NCI-H345 (cell line): ENCODE results near the gene ADCY2.

Source experiments
- DNase-seq: peaks from one replicate; lab custom pipeline; 2025; lab: John Stamatoyannopoulos, UW

ADCY2 gene

DNA sequence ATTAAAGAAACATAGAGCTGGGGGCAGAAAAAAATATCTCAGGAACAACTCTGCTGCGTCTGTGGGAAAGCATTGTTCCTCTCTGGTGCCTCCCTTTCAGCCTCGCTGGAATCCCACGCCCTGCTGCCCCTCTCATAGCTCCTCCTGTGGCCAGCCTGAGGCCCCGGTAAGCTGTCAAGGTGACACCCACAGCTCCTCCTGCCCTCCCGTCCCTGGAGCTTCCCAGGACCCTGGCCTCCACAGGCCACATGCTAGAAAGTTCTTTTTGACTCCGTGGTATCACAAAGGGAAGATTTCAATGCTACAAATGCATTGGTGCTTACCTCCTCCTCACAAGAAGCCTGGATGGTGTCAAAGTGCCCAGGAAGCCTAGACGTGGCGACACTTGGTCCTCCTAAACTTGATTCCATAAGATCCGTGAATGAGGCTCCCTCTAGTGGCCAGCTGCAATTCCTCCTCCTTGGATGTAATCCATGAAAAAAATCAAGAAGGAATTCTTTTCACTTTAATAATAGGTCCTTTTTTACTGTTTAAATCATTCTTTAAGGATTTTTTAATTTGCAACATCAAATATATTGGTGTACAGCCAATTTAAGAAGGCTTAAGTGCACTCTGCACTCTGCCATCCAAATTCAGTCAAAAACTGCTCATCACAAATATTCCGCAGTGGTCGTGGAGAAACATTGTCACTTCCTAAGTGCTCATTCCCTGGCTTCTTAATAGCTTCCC, 350.1 kb downstream of the ADCY2 start:
- DNase-seq = peak; percentile 75

GRCh38 chr5:7747728-7748127, 351.8 kb downstream of the ADCY2 start:
- DNase-seq = no peak

DNA sequence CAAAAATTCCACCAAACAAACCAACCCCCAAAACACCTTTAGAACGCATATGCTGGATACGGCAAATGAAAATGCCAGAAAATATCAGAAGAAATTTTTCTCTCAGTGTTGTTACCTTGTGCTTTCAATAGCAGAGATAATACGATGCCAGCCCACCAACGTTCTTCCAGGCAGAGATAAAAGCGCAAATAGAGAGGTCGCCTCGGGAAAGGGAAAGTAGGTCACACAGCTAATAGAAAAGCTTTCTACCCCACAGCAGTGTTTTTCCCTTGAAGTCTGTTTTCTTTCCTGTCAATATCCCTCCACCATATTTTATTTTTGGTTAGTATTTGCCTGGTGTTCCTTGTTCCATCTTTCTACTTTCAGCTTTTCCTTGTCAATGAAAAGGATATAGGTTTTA, 353.7 kb downstream of the ADCY2 start:
- DNase-seq = no peak

- no peak for DNase-seq
Measured at GRCh38 chr5:7751874-7752273, 355.9 kb downstream of the ADCY2 start.

GRCh38 chr5:7753181-7753580, 357.2 kb downstream of the ADCY2 start:
- DNase-seq = no peak

- DNase-seq = no peak
Measured at GRCh38 chr5:7753596-7753995, 357.7 kb downstream of the ADCY2 start.

DNA sequence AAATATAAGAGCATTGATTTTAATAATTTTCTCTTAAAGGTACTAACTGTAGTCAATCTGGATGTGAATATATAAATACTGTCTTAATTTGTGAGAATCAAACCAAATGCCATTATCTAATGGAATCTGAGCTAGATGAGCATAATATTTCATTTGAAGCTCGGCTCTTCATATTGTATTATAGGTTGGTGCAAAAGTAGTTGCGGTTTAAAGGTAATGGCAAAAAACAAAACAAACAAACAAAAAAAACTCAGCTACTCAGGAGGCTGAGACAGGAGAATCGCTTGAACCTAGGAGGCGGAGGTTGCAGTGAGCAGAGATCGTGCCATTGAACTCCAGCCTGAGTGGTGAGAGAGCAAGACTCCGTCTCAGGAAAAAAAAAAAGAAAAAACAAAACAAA, 358.6 kb downstream of the ADCY2 start:
- DNase-seq = no peak

GRCh38 chr5:7754997-7755596, 359.2 kb downstream of the ADCY2 start:
- DNase-seq = no peak

- no peak for DNase-seq
Measured at GRCh38 chr5:7755958-7756357, 360.0 kb downstream of the ADCY2 start.

- DNase-seq = no peak
Measured at GRCh38 chr5:7756453-7756852, 360.5 kb downstream of the ADCY2 start.

DNA sequence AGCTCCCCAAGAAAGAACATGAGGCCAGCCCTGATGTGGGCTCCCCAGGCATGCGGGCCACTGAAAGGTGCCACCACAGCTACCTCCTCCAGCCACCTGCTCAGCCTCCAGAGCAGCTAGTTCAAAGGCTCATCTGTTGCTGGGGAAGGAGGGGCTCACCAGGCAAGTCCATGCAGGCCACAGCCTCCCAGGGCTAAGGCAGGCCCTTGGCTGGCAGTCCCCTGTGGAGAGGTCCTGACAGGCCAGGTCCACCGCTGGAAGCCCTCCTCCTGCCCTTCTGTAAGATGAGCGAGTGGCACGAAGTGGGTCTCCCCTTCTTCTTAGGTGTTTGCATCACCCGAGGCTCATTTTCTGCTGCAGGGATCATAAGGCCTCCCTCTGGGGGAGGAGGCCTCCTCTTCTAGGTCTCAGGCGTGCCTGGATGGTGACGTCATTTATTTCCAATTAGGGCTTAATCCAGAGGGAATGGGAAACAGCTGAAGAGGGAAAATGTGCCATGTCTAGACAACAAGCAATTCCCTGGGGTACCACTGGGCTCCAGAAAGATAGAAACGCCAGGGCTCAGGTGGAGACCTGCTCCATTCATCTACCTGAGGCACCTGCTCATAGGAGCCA, 363.4 kb downstream of the ADCY2 start:
- DNase-seq = peak; percentile 27

DNA sequence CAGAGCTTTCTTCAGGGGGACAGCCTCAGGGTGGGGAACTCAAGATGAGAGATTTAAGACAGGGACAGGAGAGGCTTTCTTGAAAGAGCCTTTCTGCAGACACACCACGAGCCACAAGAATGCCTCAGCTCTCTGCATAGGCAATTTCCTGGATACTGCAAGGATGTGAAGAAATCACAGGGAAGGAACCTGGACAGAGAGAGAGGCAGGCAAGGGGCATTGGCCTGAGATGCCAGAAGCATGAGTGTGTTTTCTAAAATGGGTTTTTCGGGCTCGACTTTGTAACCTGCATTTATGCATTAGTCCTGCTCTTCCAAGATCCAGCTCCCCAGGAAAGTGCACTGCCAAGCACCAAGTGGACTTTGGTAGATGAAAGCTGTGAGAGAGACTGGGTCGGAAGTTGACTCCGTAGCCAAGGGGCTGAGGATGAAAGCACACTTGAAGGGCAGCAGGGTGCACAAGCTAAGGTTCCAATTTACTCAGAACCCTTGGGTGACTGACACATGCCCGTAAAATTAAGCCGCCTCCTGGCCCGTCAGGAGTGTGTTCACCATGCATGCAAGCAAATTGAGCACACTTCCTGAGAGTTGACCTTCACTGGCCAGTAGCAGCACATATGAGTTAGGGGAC, 364.1 kb downstream of the ADCY2 start:
- DNase-seq = no peak

DNA sequence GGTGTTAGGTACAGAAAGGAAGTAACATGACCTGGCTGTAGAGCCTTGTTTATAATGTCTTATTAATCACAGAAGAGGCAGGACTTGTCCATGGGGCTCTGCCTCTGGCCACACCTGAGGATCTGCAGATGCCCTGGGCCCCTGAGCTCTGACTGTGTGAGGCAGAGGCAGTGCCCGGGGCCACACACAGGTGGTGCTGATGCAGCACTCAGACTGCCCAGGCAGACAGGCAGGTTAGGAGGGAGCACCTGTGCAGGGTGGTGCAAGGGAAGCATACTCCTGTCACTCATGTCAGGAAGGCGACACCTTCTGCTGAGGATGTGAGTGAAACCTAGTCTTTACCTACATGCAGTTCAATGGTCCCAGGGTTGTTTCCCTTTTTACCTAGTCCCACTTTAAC, 366.3 kb downstream of the ADCY2 start:
- peak; percentile 72 for DNase-seq

DNA sequence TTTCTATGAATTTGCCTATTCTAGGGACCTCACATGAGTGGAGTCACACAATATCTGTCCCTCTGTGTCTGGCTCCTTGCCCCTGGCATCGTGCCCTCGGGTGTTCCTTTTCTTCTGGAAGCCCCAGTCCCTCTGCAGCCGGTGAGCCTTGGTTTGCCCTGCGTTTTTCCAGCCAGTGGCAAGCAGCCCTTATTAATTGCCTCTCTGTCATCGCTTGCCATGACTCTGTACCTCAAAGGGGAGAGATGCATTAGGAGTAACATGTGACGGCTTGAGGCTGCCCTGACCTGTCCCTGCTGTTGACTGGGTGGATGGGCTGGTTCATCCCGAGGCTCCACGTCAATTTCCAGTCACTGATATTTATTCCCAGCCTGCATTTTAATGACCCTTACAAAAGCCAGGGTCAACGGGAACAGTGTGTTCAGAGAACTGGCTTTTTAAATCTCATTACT, 367.7 kb downstream of the ADCY2 start:
- DNase-seq = peak; percentile 90

DNA sequence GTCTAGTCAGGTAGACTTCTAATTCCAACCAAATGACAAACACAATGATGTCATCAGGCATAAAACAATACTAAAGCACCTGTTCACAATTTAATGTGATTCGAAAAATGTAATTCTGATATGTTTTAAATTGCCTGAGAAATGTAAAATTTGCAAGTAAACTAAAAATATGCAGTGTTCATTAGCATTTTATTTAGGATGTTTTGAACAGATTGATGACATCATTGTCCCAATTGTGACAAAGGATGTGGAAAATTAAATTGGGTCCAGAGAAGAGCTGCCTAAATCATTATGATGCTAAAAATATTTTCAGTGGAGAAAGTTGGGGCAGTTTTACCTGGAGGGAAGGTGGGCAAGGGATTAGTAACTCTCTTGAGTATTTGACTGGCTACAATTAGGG, 368.5 kb downstream of the ADCY2 start:
- no peak for DNase-seq

DNA sequence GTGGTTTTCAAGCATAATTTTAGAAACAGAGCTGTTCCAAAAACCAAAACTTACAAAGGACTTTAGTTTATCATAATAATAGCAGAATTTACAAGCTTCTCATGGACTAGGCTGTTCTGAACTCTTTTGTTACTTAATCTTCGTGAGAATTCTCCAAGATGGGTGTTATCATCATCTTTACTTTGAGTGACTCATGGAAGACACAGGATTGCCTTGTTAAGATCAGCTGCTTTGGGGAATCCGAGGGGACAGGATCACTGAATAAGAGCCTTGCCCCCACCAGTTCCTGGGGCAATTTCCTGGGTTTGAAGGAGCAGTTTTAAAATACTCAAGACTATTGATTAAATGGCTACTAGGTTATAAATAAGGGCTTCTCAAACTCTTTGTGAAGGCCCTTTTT, 374.5 kb downstream of the ADCY2 start:
- DNase-seq = no peak

DNA sequence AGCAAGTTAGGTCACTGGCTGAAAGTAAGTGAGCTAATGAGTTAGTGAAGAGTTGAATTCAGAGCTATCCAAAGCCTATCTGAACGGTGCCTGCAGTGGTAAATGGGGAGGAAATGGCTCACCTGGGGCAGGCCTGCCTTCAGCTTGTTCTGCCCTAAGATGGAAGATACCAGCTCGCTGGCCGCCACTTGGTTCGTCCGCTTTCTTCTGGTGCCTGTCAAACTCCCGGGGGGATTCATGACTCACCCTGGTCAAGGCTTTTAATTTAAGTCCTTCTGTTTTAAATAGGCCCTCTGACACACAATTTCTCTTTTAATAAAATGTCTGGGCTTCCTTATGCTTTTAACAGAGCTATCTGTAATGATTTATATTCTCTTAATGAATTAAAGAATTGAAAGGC, 376.2 kb downstream of the ADCY2 start:
- DNase-seq = no peak

GRCh38 chr5:7773178-7773577, 377.2 kb downstream of the ADCY2 start:
- DNase-seq = no peak

DNA sequence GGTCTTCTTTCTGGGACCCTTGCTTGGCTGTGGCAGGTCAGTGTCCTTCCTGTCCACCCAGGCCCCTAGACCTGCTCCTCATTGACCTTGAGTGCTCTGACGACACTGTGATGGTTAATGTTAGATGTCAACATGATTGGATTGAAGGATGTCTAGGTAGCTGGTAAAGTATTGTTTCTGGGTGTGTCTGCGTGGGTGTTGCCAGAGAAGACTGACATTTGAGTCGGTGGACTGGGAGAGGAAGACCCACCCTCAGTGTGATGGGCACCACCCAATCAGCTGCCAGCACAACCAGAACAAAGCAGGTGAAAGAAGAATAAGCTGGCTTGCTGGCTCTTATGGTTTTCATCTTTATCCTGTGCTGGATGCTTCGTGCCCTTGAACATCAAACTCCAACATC, 380.5 kb downstream of the ADCY2 start:
- DNase-seq = no peak

DNA sequence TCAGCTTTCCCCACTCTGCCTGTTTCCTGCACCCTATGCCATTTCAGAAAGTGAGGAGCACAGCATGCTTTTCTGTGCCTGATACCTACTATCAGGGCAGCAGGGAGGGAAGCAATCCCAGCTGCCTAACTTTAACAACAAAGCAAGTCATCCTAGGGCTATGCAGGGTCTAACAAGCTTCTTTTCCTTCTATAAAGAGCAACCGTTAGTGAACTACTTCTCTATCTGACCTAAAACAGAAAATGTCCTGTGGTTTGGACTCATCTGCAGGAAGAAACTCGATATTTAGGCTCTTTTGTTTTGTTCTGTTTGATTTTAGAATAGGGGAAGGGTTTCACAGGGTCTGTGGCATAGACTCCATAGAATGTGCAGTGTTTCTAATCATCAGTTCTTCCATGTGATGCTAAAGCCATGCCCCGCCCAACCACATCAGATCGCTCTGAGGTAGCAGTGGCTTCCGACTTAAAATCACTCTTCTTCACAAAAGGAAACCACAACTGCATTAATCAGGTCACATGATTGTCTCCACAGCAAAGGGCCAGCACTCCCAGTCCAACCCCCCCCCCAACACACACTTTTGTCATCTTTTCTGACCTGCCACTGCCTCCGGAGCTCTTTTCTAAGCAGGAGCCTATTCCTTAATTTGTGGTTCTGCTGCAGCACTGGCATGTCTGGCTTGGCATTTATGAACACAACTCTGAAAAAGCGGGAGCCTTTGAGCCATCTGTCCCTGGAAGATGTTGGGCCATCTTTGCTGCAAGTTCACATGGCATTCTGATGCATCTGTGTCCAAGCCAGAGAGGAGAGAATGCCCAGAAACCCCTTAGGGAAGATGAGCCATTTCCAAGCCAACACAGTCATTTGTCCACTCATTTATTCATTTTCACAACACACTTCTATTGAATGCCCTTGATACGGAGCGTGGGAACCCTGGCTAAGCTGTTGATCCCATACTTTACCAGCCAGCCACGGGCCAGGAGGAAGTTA, 383.4 kb downstream of the ADCY2 start:
- no peak for DNase-seq

DNA sequence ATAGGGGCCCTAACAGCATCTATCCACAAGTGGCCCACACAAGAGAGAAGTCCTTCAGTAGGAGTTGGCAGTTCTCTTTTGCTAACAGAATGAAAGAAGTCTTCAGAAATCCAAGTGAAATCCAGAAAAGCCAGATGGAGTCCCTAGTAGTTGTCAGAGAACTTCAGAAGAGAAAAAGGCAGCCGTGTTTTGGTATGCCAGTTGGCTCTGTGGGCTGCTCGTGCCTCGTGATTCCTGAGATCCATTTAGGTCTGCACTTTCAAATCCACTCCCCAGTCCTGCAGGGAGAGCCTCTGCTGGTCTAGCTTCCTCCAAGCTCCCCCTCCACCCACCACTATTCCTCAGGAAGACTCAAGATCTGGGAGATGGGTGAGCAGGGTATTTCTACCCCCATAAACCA, 386.0 kb downstream of the ADCY2 start:
- DNase-seq = no peak
